SH-SY5Y (cell line): ENCODE results near the gene SCARF1.

ENCODE experiments used
- GATA2 ChIP-seq: IDR thresholded peaks from 2 replicates; pipeline ENCODE4 v1.6.1; 2011; ENCODE audit warnings: mild to moderate bottlenecking, low read depth, low read length
- GATA3 ChIP-seq: IDR thresholded peaks from 2 replicates; pipeline ENCODE4 v1.6.1; 2011; ENCODE audit warnings: low read depth, mild to moderate bottlenecking, low read length, moderate library complexity

- TF ChIP-seq GATA3 (no peak), GATA2 (no peak)
Measured at GRCh38 chr17:1644493-1645206, 882 bp downstream of the SCARF1 start.
